NCI-H1092 treated with DMSO at 0.1 percent for 48 hours (cell line): ENCODE results near the gene IRX1.

ENCODE experiments used
- DNase-seq: peaks from one replicate; lab custom pipeline; 2025; lab: John Stamatoyannopoulos, UW

The IRX1 gene

DNA sequence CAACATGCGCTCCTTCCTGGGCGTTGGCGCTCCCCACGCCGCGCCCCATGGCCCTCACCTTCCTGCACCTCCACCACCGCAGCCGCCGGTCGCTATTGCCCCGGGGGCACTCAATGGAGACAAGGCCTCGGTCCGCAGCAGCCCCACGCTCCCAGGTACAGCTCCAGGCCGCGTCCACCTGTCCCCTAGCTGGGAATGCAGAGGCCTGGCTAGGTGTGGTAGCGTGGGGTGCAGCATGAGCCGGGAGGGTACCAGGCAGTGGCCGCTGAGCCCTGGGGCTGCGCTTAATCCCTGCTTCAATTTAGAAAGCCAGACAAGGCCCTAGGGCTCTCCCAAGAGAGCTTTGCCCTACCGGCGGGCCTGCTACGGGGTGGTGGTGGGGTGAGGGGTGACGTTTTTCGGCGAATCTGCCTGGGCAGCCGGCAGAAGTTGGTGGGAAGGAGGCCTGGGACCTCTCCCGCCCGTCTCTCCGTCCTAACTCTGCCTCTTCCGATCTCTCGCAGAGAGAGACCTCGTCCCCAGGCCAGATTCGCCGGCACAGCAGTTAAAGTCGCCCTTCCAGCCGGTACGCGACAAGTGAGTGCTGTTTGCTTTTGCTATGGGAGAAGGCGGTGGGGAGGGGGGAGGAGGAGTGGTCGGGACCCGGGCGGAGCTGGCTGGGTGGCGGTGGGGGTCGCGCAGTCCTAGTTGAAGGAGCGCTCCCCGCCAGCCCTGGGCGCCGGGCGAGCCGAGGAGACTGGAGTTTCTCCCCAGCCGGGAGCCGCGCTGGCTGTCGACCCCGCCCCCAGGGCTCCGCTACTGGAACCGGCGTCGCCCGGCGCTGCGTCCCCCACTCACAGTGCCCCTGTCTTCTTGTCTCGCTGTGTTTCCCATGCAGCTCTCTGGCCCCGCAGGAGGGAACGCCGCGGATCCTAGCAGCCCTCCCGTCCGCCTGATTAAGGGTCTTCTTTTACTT is 4.8 kb downstream of the IRX1 start:
- no peak for DNase-seq

DNA sequence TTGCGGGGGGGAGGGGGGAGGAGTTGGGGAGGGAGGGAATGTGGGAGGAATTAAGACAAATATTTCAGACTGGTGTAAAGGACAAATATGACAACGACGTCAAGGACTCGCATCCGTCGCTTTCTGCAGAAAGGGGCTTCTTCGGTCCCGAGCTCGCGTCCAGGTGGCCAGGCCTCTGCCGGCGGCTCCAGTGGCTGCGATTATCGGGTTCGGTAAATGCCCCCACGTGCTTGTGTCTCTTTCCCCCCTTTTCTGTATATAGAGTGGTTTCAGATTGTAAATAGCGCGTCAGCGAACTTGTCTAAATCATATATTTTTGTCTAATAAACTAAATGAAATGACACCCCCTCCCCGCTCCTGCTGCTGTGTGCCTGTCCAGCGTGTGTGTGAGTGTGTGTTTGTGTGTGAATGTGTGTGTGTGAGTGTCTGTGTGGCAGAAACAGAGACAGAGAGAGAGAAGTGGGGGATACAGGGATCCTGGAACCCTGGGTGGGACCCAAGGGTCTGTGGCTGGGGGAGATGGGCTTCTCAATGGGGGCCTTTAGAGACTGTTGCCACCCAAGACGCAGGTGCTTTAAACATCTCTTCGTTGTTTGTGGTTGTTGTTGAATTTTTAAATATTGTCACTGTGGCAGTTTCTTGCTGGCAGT is 5.6 kb downstream of the IRX1 start:
- no peak for DNase-seq

DNA sequence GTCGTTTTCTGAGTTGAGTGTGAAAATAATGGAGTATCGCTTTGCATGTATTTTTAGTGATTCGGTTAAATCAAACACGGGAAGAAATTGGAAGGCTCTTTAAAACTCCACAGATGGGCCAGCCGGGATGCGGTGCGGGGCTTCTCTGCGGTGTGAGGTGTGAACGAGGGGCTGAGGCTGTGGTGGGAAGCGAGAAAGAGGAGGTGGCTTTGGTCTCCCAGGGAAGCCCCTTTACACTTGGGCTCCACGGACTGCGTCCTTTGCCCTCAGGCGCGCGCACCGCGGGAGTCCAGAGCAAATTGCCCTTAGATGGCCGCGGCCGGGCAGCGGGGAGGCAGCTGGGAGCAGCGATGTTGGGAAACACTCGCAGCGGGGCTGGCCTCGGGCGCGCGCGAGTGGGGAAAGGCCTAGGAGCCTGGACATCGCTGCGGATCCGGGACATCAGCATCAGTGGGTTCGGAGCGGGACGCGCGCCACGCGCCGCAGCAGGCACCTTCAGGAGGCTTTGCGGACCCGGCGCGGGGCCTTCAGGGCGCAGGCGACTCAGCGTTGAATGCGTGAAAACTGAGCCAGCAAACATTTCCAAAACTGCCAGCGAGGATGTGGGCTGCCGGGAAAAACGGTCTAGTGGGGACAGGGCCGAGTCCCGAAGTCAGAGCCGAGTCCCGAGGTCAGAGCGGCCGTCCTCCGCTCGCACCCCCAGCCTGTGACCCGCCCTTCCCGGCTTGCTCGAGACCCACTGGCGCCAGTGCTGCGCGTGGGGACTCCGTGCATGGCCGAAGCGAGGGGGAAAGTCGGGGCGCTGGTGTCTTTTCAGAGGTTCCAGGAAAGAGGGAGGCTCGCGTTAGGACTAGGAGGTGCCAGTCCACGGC is 6.5 kb downstream of the IRX1 start:
- no peak for DNase-seq

DNA sequence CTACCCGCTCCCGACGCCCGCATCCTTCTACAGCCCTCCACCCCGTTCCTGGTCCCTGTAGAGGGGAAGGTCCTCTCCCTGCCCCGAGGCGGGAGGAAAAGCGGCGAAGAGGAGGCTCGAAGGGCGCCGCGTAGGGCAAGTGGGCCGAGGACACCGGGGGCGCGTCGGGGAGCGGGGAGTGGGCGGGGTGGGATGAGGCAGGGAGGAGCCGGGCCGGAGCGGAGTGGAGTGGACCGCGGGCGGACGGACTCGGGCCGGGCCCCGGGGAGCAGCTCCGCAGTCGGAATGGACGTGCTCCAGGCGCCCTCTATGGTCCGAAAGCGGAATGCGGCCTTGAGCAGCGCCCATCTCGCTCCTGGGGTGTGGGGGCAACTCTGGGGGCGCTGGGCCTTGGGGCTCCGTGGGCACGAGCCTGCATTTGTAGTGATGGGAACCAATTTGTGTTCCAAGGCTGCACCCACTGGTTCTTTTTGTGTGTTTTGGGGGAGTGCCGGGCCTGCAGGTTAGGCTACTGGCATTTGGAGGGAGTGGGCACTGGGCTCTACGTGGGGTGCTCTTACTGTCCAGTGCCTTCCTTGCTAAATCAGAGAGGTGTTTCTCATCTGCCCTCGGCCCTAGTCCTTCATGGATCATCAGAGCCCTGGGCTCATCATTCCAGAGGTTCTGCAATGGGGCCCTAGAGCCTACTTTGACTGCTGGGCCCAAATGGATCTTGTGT is 7.3 kb downstream of the IRX1 start:
- no peak for DNase-seq

DNA sequence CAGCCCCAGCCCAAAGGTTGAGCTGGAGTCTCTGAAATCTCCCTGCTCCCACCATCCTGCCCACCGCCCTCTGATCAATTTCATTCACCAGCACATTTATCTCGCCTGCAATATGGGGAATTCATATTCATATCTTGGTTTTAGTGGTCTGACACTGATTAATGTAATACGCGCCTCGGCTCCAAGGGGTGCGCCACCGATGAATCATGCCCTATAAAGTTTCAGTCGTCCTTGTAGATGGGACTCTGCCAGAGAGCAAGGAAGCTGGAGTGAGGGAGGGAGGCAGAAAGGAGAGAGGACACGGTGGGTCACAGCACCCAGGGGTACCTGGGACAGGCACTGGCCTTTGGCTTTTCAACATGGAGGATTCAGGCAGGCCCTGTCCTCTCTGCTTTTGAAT is 8.9 kb downstream of the IRX1 start:
- DNase-seq: no peak

DNA sequence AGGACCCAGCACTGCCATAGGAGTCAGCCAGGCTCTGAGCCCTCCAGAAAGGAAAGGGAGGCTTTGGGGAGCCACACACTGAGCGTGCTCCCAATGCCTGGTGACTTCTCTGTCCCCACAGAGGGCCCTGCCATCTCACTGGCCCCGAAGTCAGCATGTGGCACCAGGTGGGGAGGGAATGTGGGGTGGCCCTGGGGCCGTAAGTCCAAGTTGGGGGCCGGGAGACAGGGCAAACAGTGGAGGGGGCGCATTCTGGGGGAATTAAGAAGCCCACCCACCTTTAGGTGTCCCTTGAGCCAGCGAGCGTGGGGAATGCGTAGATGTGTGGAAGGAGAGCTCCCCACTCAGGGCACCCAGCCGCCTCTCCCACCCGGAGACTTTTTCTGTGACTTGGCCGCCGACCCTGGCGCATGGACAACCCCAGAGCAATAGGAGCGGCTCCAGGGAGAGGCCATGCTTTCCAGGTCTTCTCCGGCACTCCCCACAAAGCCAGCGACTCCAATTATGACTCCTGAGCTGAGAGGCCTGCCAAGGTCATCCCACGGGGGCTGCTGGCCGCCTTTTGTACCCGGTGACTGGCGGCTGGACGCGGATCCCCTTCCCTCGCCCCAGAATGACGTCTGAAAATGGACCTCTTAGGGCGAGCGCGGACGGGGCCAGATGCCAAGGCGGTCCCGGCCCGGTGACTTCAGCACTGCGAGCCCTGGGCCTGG is 9.8 kb downstream of the IRX1 start:
- DNase-seq: no peak

DNA sequence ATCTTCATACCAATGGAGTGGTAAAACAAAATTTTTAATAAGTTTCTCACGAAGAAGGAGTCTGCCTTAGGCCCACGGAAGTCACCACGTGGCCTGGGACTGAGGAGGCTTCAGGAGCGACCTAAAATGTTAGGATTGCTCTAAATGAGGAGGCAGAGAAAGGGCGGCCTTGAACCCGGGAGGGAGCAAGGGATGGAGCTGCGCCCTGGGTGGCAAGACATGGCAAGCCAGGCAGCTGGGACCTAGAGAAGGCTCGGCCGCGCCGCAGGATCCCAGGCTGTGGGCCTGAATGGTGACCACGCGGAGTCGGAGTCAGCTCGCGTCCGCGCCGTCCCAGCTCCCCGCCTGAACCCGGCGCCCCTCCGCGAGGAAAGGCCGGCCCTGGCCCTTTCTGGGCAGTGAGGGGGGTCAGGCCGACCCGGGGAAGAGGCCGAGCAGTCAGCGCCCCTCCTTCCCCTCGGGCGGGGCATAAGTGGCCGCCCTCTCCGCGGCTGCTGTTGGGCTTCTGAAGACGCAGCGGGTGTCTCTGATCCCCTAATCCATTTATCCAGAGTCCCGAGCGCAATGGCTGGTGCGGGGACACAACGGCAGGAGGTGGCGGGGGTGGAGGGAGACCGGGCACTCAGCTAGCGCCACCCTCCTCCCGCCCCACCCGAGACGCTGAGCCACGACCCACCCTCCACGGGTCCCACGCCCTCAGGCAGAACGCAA is 10.6 kb downstream of the IRX1 start:
- DNase-seq: no peak

DNA sequence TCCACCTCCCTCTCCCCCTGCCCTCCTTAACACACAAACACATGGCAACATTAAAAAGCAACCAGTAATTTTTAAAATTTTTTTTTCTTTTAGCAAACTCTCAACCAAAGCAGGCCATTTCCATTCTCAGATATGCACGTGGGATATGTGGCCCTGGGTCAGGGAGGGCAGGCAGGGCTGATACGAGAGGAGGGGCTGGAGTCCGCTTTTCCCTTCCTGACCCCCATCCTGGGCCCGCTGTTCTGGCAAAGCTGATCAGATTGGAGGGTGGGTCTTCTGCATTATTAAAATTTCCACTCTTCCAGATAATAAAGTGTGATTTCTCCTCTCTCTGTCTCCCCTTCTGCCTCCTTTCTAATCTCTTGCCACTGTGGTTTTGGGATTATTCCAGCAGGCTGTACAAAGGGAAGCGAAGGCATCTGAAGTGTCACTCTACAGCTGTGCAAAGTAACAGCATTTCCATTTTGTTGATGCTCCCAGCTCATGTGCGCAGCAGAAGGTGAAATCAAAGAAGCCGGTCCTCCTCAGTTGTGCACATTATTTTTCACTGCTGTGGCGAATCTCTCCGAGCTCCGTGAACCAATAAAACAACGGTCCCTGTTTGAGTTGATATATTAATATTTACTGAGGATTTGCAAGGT is 12.0 kb downstream of the IRX1 start:
- DNase-seq: no peak

DNA sequence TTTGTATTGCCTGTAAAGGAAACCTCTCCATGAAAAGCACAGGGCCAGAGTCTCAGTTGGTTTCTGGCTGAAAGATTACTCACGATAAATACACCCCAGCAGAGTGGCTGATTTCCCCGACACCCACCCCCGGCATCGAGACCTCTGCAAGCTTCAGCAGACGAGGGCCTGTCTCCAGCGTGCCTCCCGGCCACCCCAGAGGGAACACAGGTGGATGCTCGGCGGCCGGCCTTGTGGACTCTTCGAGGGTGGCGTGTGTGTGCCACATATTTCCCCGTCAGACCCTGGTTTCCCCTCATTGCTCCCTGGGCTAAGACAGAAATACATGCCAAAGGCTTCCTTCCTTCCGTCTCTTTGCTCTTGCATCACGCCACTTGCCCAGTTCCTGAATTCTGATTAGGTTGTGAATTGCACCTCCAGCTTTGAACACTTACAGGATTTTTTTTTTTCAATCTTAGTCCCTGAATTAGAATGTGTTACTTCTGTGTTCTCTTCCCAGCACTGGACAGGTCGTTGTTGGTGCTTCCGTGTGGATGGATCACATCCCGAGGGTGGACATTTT is 13.6 kb downstream of the IRX1 start:
- DNase-seq: no peak

DNA sequence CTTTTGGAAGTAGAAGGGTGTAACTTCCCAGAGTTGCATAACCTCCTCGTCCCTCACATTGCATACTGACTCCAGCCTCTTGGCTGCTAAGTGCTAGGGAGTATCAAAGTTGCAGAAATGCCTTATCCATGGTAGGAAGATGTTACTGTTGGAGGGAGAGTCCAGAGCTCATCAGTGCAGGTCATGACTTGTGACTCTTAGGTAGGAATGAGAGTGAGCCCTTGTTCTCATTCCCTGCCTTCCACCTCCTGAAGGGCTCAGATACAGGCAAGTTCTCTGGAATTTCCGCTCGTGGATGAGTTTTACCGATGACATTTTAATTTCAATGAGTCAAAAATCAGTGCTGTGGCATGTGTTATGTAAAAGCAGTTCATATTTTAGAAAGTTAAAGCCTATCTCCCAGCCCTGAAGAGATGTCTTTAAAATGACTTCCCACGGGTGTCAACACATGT is 17.0 kb downstream of the IRX1 start:
- no peak for DNase-seq

DNA sequence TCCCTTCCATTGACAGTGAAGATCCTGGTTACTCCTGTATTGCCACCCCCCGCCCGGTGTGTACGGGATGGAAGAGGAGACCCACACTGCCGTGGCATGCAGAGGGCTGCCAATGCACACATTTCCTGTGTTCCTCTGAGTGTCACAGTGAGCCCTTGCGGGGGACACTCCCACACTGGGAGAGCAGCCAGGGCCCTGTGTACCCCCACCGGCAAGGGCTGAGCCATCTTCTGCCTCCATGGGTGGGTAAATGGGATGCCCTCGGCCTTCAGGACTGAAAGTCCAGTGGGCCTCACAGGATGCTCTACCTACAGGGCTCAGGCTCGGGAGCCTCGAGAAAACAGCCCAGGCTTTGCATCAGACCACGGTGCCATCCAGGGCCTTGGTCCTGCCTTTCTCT is 18.1 kb downstream of the IRX1 start:
- no peak for DNase-seq

DNA sequence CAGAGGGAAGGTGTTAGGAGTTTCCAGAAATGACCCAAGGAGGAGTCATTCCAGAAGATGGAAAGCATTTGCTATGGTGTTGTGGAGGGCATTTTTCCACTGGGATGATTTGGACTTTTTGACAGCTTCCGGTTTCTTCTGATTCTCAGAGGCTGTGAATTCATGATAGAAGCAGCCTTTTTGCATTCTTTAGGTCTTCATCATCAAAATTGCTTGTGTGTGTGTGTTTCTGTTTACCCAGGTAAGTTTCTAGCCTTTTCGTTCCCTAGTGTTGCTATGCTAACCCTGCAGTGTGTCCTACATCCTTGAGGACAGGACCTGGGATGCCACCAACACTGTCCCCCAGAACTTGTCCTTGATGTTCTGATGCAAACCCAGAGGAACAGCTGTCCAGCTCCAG is 19.6 kb downstream of the IRX1 start:
- no peak for DNase-seq

DNA sequence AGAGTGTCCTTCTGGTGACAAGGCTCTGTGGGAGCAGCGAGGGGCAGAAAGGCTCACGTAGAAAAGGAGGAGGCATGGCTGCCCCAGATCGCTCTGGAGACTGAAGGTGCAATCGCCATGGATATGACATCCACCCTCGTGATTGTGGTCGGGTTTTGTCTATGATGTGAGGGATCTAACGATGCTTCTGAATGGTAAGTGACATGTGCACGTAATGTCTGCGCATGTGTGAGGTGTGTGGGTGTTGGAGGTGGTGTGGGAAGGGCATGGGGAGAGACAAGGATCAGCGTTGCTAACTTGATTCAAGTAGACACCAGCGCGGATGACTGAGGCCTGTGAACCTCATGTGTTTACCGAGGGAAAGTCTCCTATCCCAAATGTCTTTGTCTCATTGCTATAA is 20.2 kb downstream of the IRX1 start:
- DNase-seq: no peak

DNA sequence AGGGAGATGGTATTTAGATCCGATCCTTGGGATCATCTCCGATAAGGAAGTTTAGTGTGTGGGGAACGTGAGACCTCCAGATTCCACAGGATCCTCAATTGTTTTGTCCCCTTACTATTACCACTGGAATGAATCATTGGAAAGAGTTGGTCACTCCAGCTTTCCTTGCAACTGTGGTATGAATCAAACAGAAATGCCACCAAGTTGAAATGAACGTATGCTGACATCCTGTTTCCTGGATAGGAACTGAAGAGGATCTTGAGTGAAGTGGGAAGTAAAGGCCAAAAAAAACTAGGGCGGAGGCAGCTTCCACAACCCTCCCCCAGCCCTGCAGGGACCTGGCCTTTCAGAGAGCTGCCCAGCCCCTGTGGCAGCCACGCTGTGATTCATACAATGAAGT is 23.9 kb downstream of the IRX1 start:
- no peak for DNase-seq

DNA sequence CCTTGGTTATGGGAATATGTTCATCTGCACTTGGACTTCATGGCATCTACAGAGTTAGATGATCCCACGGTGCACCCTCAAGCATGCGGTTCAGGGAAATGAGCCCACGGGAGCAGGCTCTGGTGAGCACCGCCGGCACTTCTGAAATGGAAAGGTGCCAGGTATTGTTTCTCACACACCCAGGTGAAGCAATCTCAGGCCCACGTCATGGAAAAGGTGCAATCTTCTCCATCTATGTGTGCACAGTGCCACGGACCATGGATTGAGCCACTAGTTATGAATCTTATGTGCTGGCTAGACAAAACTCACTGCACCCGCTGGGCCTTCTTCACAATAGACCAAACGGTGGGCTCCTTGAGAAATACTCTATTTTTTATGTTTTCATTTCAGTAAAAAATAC is 27.3 kb downstream of the IRX1 start:
- DNase-seq: no peak

DNA sequence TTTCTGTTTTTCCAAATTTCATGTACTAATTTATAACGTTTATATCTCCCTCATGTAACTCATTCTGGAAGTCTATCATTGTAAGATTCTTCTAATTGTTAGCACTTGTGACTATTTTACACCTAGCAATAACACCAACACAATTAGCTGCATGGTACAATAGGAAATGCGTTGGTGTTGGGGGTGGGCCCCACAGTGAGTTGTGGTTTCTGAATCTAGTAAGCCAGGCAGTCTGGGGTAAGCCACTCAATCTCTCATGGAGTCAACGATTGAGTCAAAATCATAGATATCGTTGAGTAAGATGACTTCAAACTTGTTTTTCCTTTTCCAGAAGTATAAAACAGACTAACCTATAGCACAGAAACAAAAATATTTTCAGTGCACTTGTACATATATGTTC is 30.0 kb downstream of the IRX1 start:
- DNase-seq: no peak

DNA sequence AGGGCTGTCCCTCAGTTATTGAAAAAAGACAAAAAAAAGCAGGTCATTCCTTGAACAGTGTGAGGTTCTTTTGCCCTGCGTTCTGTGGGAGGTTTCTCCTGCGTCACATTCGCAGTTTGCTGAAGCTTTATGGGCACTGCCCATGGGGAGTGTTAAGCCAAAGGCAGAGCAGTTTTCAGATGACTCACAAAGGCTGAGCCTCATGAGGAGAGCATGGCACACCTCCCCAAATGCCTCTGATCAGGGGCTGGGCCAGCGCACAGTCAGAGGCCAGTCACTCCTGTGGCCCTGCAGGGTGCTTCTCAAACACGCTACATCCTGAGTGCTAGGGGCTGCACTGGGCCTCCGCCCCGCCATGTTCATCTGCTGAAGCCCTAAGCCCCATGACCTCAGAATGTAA is 38.4 kb downstream of the IRX1 start:
- no peak for DNase-seq

DNA sequence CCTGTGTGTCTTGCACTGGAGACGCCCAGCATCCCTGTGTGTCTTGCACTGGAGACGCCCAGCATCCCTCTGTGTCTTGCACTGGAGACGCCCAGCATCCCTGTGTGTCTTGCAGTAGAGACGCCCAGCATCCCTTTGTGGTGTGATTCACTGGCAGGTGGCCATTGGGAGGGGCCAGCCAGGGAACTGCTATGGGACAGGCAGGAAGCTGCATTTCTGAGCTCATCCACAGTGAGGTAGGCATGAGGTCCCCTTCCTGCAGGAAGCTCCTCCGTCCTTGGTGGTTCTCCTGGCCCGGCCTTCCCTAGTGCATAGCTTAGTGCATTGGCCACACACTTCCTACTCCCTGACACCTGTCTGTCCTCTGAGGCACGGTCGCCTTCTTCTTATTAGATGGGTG is 43.5 kb downstream of the IRX1 start:
- no peak for DNase-seq

DNA sequence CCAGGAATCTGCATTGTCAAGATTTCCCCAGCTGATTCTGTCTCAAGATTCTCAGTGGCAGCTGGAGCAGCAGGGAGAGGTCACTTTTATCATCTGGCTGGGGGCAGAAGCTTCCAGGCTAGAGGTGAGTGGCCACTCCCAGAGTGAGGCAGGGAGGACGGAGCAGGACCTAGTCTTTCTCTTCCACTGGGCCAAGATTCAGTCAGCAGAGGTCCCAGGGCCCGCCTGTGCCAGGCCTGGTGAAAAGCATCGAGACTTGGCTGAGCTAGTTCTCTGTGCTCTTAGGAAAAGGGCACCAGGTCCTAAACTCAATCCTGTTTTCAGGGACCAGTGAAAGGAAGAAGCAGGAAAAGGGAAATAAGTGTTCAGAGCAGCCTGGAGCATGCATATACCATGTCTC is 46.6 kb downstream of the IRX1 start:
- no peak for DNase-seq

DNA sequence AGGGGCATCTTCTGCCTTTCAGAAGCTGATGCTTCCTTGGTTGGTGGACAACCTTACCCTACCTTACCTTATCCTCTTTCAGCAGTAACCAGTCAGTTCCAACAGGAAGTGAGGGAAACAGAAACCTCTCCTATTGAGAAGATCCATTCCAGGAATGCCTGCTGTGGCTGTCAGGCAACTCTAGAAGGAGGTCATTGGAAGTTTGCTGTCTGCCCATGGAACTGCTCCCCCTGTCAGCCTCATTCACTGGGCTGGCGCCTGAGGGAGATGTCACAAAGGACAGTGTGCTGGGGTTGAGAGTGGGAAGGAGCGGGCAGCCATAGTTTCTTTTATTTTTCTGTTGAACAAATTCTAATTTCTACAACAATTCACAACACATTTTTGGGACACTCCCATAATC is 54.7 kb downstream of the IRX1 start:
- no peak for DNase-seq
